Natural killer cell (primary cell): Measurements from ENCODE around the gene PCK2. TPM values are rescaled to one million over a fixed set of nuclear protein-coding genes. Genes with fewer than 3 reads are reported as not detected.

Source experiments
- ATAC-seq, 3 donors: fragments of 150-1000 bp in 2 of 3; fragments of 200-7000 bp in 1 of 3; cut with Tn5 transposase; 1 replicate in 1 of 3; 2 replicates in 2 of 3; pipeline ENCODE4 v1.10.0; 2021; ENCODE audit warnings: mild to moderate bottlenecking in 2 of 3, moderate library complexity in 2 of 3
- DNase-seq, 2 donors: peaks; one replicate each; pipeline versions ENCODE4 v3.0.0 to v3.0.0-alpha.2; 2013 to 2021; ENCODE audit warnings: mixed read lengths in 1 of 2
- H3K27ac ChIP-seq: one replicate; pipeline ENCODE4 v1.5.1; 2013; ENCODE audit warnings: mild to moderate bottlenecking, low read length
- H3K27me3 ChIP-seq: one replicate; pipeline ENCODE4 v1.6.1; 2013; ENCODE audit warnings: low read length; ENCODE audit not compliant: control insufficient read depth, insufficient read depth
- H3K36me3 ChIP-seq: one replicate; pipeline ENCODE4 v1.6.1; 2013; ENCODE audit warnings: low read length; ENCODE audit not compliant: control insufficient read depth, insufficient read depth
- H3K4me1 ChIP-seq: one replicate; pipeline ENCODE4 v1.6.1; 2013; ENCODE audit warnings: low read length; ENCODE audit not compliant: control insufficient read depth, insufficient read depth
- H3K4me3 ChIP-seq: one replicate; pipeline ENCODE4 v1.5.1; 2013; ENCODE audit warnings: low read length
- H3K9me3 ChIP-seq: one replicate; pipeline ENCODE4 v1.6.1; 2013; ENCODE audit warnings: low read length; ENCODE audit not compliant: control insufficient read depth, insufficient read depth
- H3K27ac Mint-ChIP-seq, 2 donors: one replicate each; pipeline ENCODE4 v1.8.0; 2022; ENCODE audit warnings: mild to moderate bottlenecking in 2 of 2, mixed read lengths in 2 of 2, moderate library complexity in 1 of 2
- H3K27me3 Mint-ChIP-seq, 2 donors: one replicate each; pipeline ENCODE4 v1.8.0; 2022; ENCODE audit warnings: low read depth in 2 of 2, mixed read lengths in 2 of 2
- H3K36me3 Mint-ChIP-seq: one replicate; pipeline ENCODE4 v1.8.0; 2022; ENCODE audit warnings: mixed read lengths
- H3K4me1 Mint-ChIP-seq, 2 donors: one replicate each; pipeline ENCODE4 v1.8.0; 2022; ENCODE audit warnings: mixed read lengths in 2 of 2
- H3K4me3 Mint-ChIP-seq: one replicate; pipeline ENCODE4 v1.8.0; 2022; ENCODE audit warnings: mild to moderate bottlenecking, moderate library complexity, mixed read lengths
- H3K9me3 Mint-ChIP-seq, 2 donors: one replicate each; pipeline ENCODE4 v1.8.0; 2022; ENCODE audit warnings: mixed read lengths in 2 of 2
- WGBS: methylation state at CpG from one replicate; pipeline ENCODE4 v1.1.7; 2013; ENCODE audit warnings: missing lambda C conversion rate; ENCODE audit not compliant: insufficient coverage; 5-methylcytosine and 5-hydroxymethylcytosine counted together
- intact Hi-C: fragments of 100-400 bp; cut with micrococcal nuclease; formaldehyde crosslinking; loops from one replicate; pipeline ENCODE4 v1.14.2; 2022
- total RNA-seq, 4 donors: library from RNA; stranded (reverse); fragments of 120-200 nt in 1 of 4; gene quantifications; one replicate each; pipeline versions ENCODE4 v1.2.3 to v1.2.4, GENCODE V29; 2013 to 2022
- TF ChIP-seq, protein P1 (sequence below): fragments of 200-600 bp; IDR thresholded peaks from one replicate; pipeline ENCODE4 v1.8.0; 2022; ENCODE audit warnings: antibody characterized with exemption

PCK2 gene
- total RNA-seq, 3 donors from 2014 or later (not counting 1 experiment from before 2014, with no cell fraction given): 9.8 to 13.8 (median 12.3) TPM

- no peaks in the 10 kb centered on the region for H3K9me3 ChIP-seq
- WGBS: 91% methylated on average over 10 of the region's 10 CpGs
- H3K27me3 ChIP-seq: no peaks in the 10 kb centered on the region
- TF ChIP-seq, protein P1, sequence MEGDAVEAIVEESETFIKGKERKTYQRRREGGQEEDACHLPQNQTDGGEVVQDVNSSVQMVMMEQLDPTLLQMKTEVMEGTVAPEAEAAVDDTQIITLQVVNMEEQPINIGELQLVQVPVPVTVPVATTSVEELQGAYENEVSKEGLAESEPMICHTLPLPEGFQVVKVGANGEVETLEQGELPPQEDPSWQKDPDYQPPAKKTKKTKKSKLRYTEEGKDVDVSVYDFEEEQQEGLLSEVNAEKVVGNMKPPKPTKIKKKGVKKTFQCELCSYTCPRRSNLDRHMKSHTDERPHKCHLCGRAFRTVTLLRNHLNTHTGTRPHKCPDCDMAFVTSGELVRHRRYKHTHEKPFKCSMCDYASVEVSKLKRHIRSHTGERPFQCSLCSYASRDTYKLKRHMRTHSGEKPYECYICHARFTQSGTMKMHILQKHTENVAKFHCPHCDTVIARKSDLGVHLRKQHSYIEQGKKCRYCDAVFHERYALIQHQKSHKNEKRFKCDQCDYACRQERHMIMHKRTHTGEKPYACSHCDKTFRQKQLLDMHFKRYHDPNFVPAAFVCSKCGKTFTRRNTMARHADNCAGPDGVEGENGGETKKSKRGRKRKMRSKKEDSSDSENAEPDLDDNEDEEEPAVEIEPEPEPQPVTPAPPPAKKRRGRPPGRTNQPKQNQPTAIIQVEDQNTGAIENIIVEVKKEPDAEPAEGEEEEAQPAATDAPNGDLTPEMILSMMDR: no peak
- ATAC-seq: no peak
- no peaks in the 10 kb centered on the region for H3K36me3 ChIP-seq
- Mint-ChIP-seq H3K4me3 (no peak overlapping the region), H3K9me3 (no peaks in the 10 kb centered on the region), H3K27ac (no peak overlapping the region), H3K4me1 (peaks cover 0 to 16% of the 10 kb centered on the region in 2 donors), H3K27me3 (peaks cover 0 to 2% of the 10 kb centered on the region in 2 donors), H3K36me3 (no peaks in the 10 kb centered on the region)
- H3K4me3 ChIP-seq: no peak overlapping the region
- intact Hi-C loops: no loop called here
- no peaks in the 10 kb centered on the region for H3K4me1 ChIP-seq
- no peak for DNase-seq
- no peak overlapping the region for H3K27ac ChIP-seq
These were observed 33.7 kb upstream of the PCK2 start for GRCh38 chr14:24060443-24060842.

- TF ChIP-seq, protein P1: no peak
- Mint-ChIP-seq H3K4me3 (no peak overlapping the region), H3K27me3 (peaks cover 0 to 2% of the 10 kb centered on the region in 2 donors), H3K27ac (no peak overlapping the region), H3K36me3 (no peaks in the 10 kb centered on the region), H3K9me3 (no peaks in the 10 kb centered on the region), H3K4me1 (peaks cover 0 to 16% of the 10 kb centered on the region in 2 donors)
- Histone ChIP-seq H3K27ac (no peak overlapping the region), H3K4me3 (no peak overlapping the region), H3K36me3 (no peaks in the 10 kb centered on the region), H3K4me1 (no peaks in the 10 kb centered on the region), H3K9me3 (no peaks in the 10 kb centered on the region), H3K27me3 (no peaks in the 10 kb centered on the region)
- no peak for ATAC-seq
- WGBS: 96% methylated on average over 7 of the region's 7 CpGs
- intact Hi-C loops: no loop called here
- no peak for DNase-seq
These were observed 32.9 kb upstream of the PCK2 start for GRCh38 chr14:24060984-24061913.

GRCh38 chr14:24062216-24062980, 31.7 kb upstream of the PCK2 start:
- H3K4me1 ChIP-seq: no peaks in the 10 kb centered on the region
- H3K36me3 ChIP-seq: no peaks in the 10 kb centered on the region
- WGBS: 90% methylated on average over 13 of the region's 14 CpGs
- ATAC-seq (no peak), DNase-seq (no peak)
- TF ChIP-seq, protein P1: no peak
- Mint-ChIP-seq H3K4me1 (peaks cover 0 to 16% of the 10 kb centered on the region in 2 donors), H3K36me3 (no peaks in the 10 kb centered on the region), H3K4me3 (no peak overlapping the region), H3K27ac (peak overlapping the region in 1 of 2 donors; percentile 35), H3K27me3 (peaks cover 0 to 2% of the 10 kb centered on the region in 2 donors), H3K9me3 (no peaks in the 10 kb centered on the region)
- no peaks in the 10 kb centered on the region for H3K9me3 ChIP-seq
- no peak overlapping the region for H3K4me3 ChIP-seq
- H3K27ac ChIP-seq: no peak overlapping the region
- intact Hi-C loops: no loop called here
- no peaks in the 10 kb centered on the region for H3K27me3 ChIP-seq
